ENCODE results near the gene ZYX.

Gene ZYX

GRCh38 chr7:143347950-143348349, 33.2 kb upstream of the ZYX start:
- Histone ChIP-seq H4K20me1 (ENCODE audit: insufficient read depth, low read length) (no peaks in the 10 kb centered on the region), H3K79me2 (ENCODE audit: insufficient read depth, low read length) (no peaks in the 10 kb centered on the region), H3K4me2 (ENCODE audit: insufficient read depth, low read length) (no peak overlapping the region), H3K27ac (ENCODE audit: low read length) (no peak overlapping the region), H3K27me3 (ENCODE audit: insufficient read depth, low read length, poor library complexity) (peaks cover 22% of the 10 kb centered on the region), H3K4me1 (ENCODE audit: insufficient read depth, low read length) (no peaks in the 10 kb centered on the region), H3K9me3 (ENCODE audit: insufficient read depth, low read length, severe bottlenecking) (no peaks in the 10 kb centered on the region), H3K9ac (ENCODE audit: low read depth, low read length) (no peak overlapping the region), H3K36me3 (ENCODE audit: insufficient read depth, low read length) (no peaks in the 10 kb centered on the region), H2AFZ (ENCODE audit: low read depth, low read length) (no peak overlapping the region), H3K4me3 (ENCODE audit: low read depth in 1 of 2, low read length in 2 of 2) (no peak overlapping the region)
- ATAC-seq (ENCODE audit: insufficient read depth, low read depth) = no peak
- no peak for DNase-seq
- TF ChIP-seq CTCF (IDR thresholded peaks at IDR 0.05; ENCODE audit: borderline replicate concordance, extremely low read depth, low read length, poor library complexity, severe bottlenecking) (no peak), EZH2 (IDR thresholded peaks at IDR 0.05; ENCODE audit: borderline replicate concordance, low read depth, low read length, severe bottlenecking) (no peak)

- TF ChIP-seq EZH2 (IDR thresholded peaks at IDR 0.05; ENCODE audit: borderline replicate concordance, low read depth, low read length, severe bottlenecking) (no peak), CTCF (IDR thresholded peaks at IDR 0.05; ENCODE audit: borderline replicate concordance, extremely low read depth, low read length, poor library complexity, severe bottlenecking) (no peak)
- no peaks in the 10 kb centered on the region for H3K9me3 ChIP-seq (ENCODE audit: insufficient read depth, low read length, severe bottlenecking)
- H3K4me3 ChIP-seq (ENCODE audit: low read depth in 1 of 2, low read length in 2 of 2) = no peak overlapping the region
- no peak overlapping the region for H3K9ac ChIP-seq (ENCODE audit: low read depth, low read length)
- H3K27ac ChIP-seq (ENCODE audit: low read length) = no peak overlapping the region
- no peaks in the 10 kb centered on the region for H3K36me3 ChIP-seq (ENCODE audit: insufficient read depth, low read length)
- H4K20me1 ChIP-seq (ENCODE audit: insufficient read depth, low read length) = no peaks in the 10 kb centered on the region; the same call in 1 of the 2 replicates
- no peak for ATAC-seq (ENCODE audit: insufficient read depth, low read depth)
- H3K4me2 ChIP-seq (ENCODE audit: insufficient read depth, low read length) = no peak overlapping the region
- no peak overlapping the region for H2AFZ ChIP-seq (ENCODE audit: low read depth, low read length)
- no peaks in the 10 kb centered on the region for H3K4me1 ChIP-seq (ENCODE audit: insufficient read depth, low read length)
- H3K27me3 ChIP-seq (ENCODE audit: insufficient read depth, low read length, poor library complexity) = peaks cover 24% of the 10 kb centered on the region
- no peaks in the 10 kb centered on the region for H3K79me2 ChIP-seq (ENCODE audit: insufficient read depth, low read length)
- no peak for DNase-seq
These were observed 30.1 kb upstream of the ZYX start for GRCh38 chr7:143351060-143351459.

GRCh38 chr7:143351574-143351973, 29.6 kb upstream of the ZYX start:
- no peaks in the 10 kb centered on the region; the same call in 1 of the 2 replicates for H4K20me1 ChIP-seq (ENCODE audit: insufficient read depth, low read length)
- no peaks in the 10 kb centered on the region for H3K9me3 ChIP-seq (ENCODE audit: insufficient read depth, low read length, severe bottlenecking)
- H3K4me1 ChIP-seq (ENCODE audit: insufficient read depth, low read length) = no peaks in the 10 kb centered on the region
- no peak overlapping the region for H3K4me2 ChIP-seq (ENCODE audit: insufficient read depth, low read length)
- no peak overlapping the region for H3K4me3 ChIP-seq (ENCODE audit: low read depth in 1 of 2, low read length in 2 of 2)
- no peaks in the 10 kb centered on the region for H3K79me2 ChIP-seq (ENCODE audit: insufficient read depth, low read length)
- H3K9ac ChIP-seq (ENCODE audit: low read depth, low read length) = no peak overlapping the region
- no peaks in the 10 kb centered on the region for H3K36me3 ChIP-seq (ENCODE audit: insufficient read depth, low read length)
- DNase-seq (no peak), ATAC-seq (ENCODE audit: insufficient read depth, low read depth) (no peak)
- no peak overlapping the region for H2AFZ ChIP-seq (ENCODE audit: low read depth, low read length)
- H3K27me3 ChIP-seq (ENCODE audit: insufficient read depth, low read length, poor library complexity) = peaks cover 24% of the 10 kb centered on the region
- H3K27ac ChIP-seq (ENCODE audit: low read length) = no peak overlapping the region
- TF ChIP-seq CTCF (IDR thresholded peaks at IDR 0.05; ENCODE audit: borderline replicate concordance, extremely low read depth, low read length, poor library complexity, severe bottlenecking) (no peak), EZH2 (IDR thresholded peaks at IDR 0.05; ENCODE audit: borderline replicate concordance, low read depth, low read length, severe bottlenecking) (no peak)

DNA sequence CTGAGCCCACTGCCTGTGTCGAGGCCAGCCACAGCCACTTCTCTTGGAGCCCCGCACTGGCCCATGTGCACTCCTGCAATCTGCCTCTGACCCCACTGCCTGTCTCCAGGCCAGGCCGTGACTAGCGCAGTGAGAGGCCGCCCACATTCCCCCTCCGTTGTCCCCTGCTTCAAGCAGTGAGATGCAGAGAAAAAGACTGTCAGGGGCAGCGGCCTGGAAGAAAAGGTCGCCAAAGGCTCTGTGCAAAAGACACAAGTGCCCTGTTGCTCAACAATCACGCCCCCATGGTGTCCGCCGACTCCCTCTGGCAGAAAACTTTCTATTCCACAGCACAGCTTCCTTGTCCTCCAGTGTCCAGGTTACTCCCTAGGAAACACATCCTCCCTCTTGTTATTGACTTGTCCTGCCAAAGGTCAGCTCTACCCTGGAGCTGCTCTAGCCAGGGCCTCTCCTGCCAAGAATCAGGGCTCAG, 28.6 kb upstream of the ZYX start:
- H3K9me3 ChIP-seq (ENCODE audit: insufficient read depth, low read length, severe bottlenecking) = no peaks in the 10 kb centered on the region
- no peak overlapping the region for H3K9ac ChIP-seq (ENCODE audit: low read depth, low read length)
- peaks cover 24% of the 10 kb centered on the region for H3K27me3 ChIP-seq (ENCODE audit: insufficient read depth, low read length, poor library complexity)
- ATAC-seq (ENCODE audit: insufficient read depth, low read depth) (no peak), DNase-seq (no peak)
- H3K79me2 ChIP-seq (ENCODE audit: insufficient read depth, low read length) = no peaks in the 10 kb centered on the region
- no peaks in the 10 kb centered on the region for H3K36me3 ChIP-seq (ENCODE audit: insufficient read depth, low read length)
- H3K4me2 ChIP-seq (ENCODE audit: insufficient read depth, low read length) = no peak overlapping the region
- H3K4me3 ChIP-seq (ENCODE audit: low read depth in 1 of 2, low read length in 2 of 2) = no peak overlapping the region
- H2AFZ ChIP-seq (ENCODE audit: low read depth, low read length) = no peak overlapping the region
- no peaks in the 10 kb centered on the region; the same call in 1 of the 2 replicates for H4K20me1 ChIP-seq (ENCODE audit: insufficient read depth, low read length)
- TF ChIP-seq CTCF (IDR thresholded peaks at IDR 0.05; ENCODE audit: borderline replicate concordance, extremely low read depth, low read length, poor library complexity, severe bottlenecking) (no peak), EZH2 (IDR thresholded peaks at IDR 0.05; ENCODE audit: borderline replicate concordance, low read depth, low read length, severe bottlenecking) (no peak)
- no peaks in the 10 kb centered on the region for H3K4me1 ChIP-seq (ENCODE audit: insufficient read depth, low read length)
- H3K27ac ChIP-seq (ENCODE audit: low read length) = no peak overlapping the region
